ENCODE measurements around the gene POMGNT1.

- TF ChIP-seq ZNF792 (tag by site-specific recombination; IDR thresholded peaks at IDR 0.05) (no peak), ZNF211 (tag by site-specific recombination; IDR thresholded peaks at IDR 0.05; ENCODE audit: low read depth) (no peak), ZSCAN18 (tag by site-specific recombination; IDR thresholded peaks at IDR 0.05) (no peak), CTCF (tag by site-specific recombination; IDR thresholded peaks at IDR 0.05) (no peak), ZNF548 (tag by site-specific recombination; IDR thresholded peaks at IDR 0.05) (no peak), ZNF114 (tag by site-specific recombination; IDR thresholded peaks at IDR 0.05) (no peak), ZBTB48 (tag by site-specific recombination; IDR thresholded peaks at IDR 0.05) (no peak), REST (tag by site-specific recombination; IDR thresholded peaks at IDR 0.05) (no peak), SP2 (tag by site-specific recombination; IDR thresholded peaks at IDR 0.05) (no peak), ZNF777 (tag by site-specific recombination; IDR thresholded peaks at IDR 0.05; ENCODE audit: borderline replicate concordance) (no peak), ZBTB17 (tag by site-specific recombination; IDR thresholded peaks at IDR 0.05) (no peak)
These were observed 1.1 kb upstream of the POMGNT1 start for GRCh38 chr1:46199233-46199749.
